HepG2 (cell line): Measurements from ENCODE around the gene PPFIA4. TPM values are rescaled to one million over a fixed set of nuclear protein-coding genes. Genes with fewer than 3 reads are reported as not detected.

ENCODE experiments used
- GPBP1L1 ChIP-seq: sonication (generic); formaldehyde crosslinking; IDR thresholded peaks from 2 replicates; pipeline ENCODE4 v1.5.0; 2020; ENCODE audit warnings: mild to moderate bottlenecking, missing genetic modification reagents
- HMGXB4 ChIP-seq, 2 experiments: sonication (generic) in 1 of 2; formaldehyde crosslinking in 1 of 2; IDR thresholded peaks; 2 replicates each; pipeline versions ENCODE4 v1.4.0 to v1.6.1; 2018 to 2020; ENCODE audit warnings: missing genetic modification reagents in 2 of 2, borderline replicate concordance in 1 of 2, low read depth in 1 of 2, mild to moderate bottlenecking in 1 of 2, missing biosample characterization in 1 of 2
- MIER2 ChIP-seq: IDR thresholded peaks from 2 replicates; pipeline ENCODE4 v1.6.1; 2016; ENCODE audit warnings: missing biosample characterization, missing genetic modification reagents
- NFE2L2 ChIP-seq: fragments of 150-350 bp; IDR thresholded peaks from 2 replicates; pipeline ENCODE4 v1.6.1; 2014; ENCODE audit warnings: low read length
- PBX3 ChIP-seq: sonication (generic); formaldehyde crosslinking; IDR thresholded peaks from 2 replicates; pipeline ENCODE4 v1.8.1; 2023; ENCODE audit warnings: missing genetic modification reagents, inconsistent platforms, borderline replicate concordance
- PRDM4 ChIP-seq: sonication (generic); formaldehyde crosslinking; IDR thresholded peaks from 2 replicates; pipeline ENCODE4 v1.9.0; 2021; ENCODE audit warnings: missing genetic modification reagents, borderline replicate concordance
- SNAPC5 ChIP-seq: sonication (generic); formaldehyde crosslinking; IDR thresholded peaks from 2 replicates; pipeline ENCODE4 v1.8.1; 2023; ENCODE audit warnings: mild to moderate bottlenecking, missing genetic modification reagents, borderline replicate concordance
- TBX2 ChIP-seq: sonication (generic); formaldehyde crosslinking; IDR thresholded peaks from 2 replicates; pipeline ENCODE4 v1.5.0; 2020; ENCODE audit warnings: missing genetic modification reagents, mild to moderate bottlenecking, borderline replicate concordance
- TGIF2 ChIP-seq: IDR thresholded peaks from 2 replicates; pipeline ENCODE4 v1.6.1; 2016; ENCODE audit warnings: control low read depth, missing compliant biosample characterization
- ZBTB46 ChIP-seq: sonication (generic); formaldehyde crosslinking; IDR thresholded peaks from 2 replicates; pipeline ENCODE4 v1.4.0; 2020; ENCODE audit warnings: mild to moderate bottlenecking, missing genetic modification reagents, borderline replicate concordance
- ZBTB7B ChIP-seq: sonication (generic); formaldehyde crosslinking; IDR thresholded peaks from 2 replicates; pipeline ENCODE4 v1.4.0; 2020; ENCODE audit warnings: missing genetic modification reagents
- ZFY ChIP-seq: sonication (generic); formaldehyde crosslinking; IDR thresholded peaks from 2 replicates; pipeline ENCODE4 v1.4.0; 2020; ENCODE audit warnings: missing genetic modification reagents
- ZNF280D ChIP-seq: sonication (generic); formaldehyde crosslinking; IDR thresholded peaks from 2 replicates; pipeline ENCODE4 v1.5.1; 2020; ENCODE audit warnings: mild to moderate bottlenecking, missing genetic modification reagents
- ZNF564 ChIP-seq: sonication (generic); formaldehyde crosslinking; IDR thresholded peaks from 2 replicates; pipeline ENCODE4 v1.8.1; 2023; ENCODE audit warnings: mild to moderate bottlenecking, missing genetic modification reagents
- polyA plus RNA-seq, 8 experiments: library from polyadenylated mRNA; depleted of rRNA in 3 of 8; stranded (reverse) in 7 of 8; unstranded in 1 of 8; fragments of >200 nt; fragmentation: Illumina TruSeq in 4 of 8; extraction: Trizol in 4 of 8; gene quantifications; 2 replicates each; pipeline versions ENCODE4 v1.2.1 to v1.2.3, GENCODE V29; 2011 to 2016; ENCODE audit warnings: low read depth in 4 of 8, missing spikeins in 1 of 8, mixed read lengths in 1 of 8; ENCODE audit not compliant: insufficient read depth in 1 of 8
- total RNA-seq, 5 experiments: library from RNA; depleted of rRNA; stranded (reverse); fragments of >200 nt; fragmentation: Illumina TruSeq; extraction: Trizol; gene quantifications; 2 replicates each; pipeline ENCODE4 v1.2.3, GENCODE V29; 2016; ENCODE audit warnings: low read depth in 1 of 5

The PPFIA4 gene
- total and polyA plus RNA-seq, 2 of the 13 experiments (the other 11 are each of a cell fraction or from before 2014, with no cell fraction given), result 6.4 TPM; not detected in 1

GRCh38 chr1:203026031-203026665, at the start of gene PPFIA4 (continued):
- TF ChIP-seq HMGXB4 (CRISPR knock-in tag; IDR thresholded peaks at IDR 0.05; ENCODE audit: borderline replicate concordance in 1 of 2, low read depth in 1 of 2) (no peak), TGIF2 (CRISPR knock-in tag) (no peak), NFE2L2 (no peak), PBX3 (no peak), ZNF280D (no peak), TBX2 (CRISPR knock-in tag) (peak; percentile 50; the same call in 1 of the 2 replicates), SNAPC5 (CRISPR knock-in tag) (no peak), PRDM4 (CRISPR knock-in tag) (no peak), ZNF564 (CRISPR knock-in tag) (no peak), ZBTB7B (CRISPR knock-in tag) (no peak), ZFY (CRISPR knock-in tag) (peak; percentile 31; the same call in 1 of the 2 replicates), ZBTB46 (CRISPR knock-in tag) (no peak), MIER2 (CRISPR knock-in tag) (no peak), GPBP1L1 (CRISPR knock-in tag) (no peak)
